HepG2 (cell line): Measurements from ENCODE around the gene GMPPA. TPM values are rescaled to one million over a fixed set of nuclear protein-coding genes. Genes with fewer than 3 reads are reported as not detected.
A peak's percentile ranks its signal among the peaks of the same experiment; 100 is the strongest.

Source experiments
- EEA1 ChIP-seq: sonication (generic); formaldehyde crosslinking; IDR thresholded peaks from 2 replicates; pipeline ENCODE4 v1.5.1; 2020; ENCODE audit warnings: mild to moderate bottlenecking, missing genetic modification reagents, borderline replicate concordance
- ELF1 ChIP-seq: sonication (generic); formaldehyde crosslinking; IDR thresholded peaks from 2 replicates; pipeline ENCODE4 v1.4.0; 2020; ENCODE audit warnings: missing genetic modification reagents
- FOXO1 ChIP-seq: sonication (generic); formaldehyde crosslinking; IDR thresholded peaks from 2 replicates; pipeline ENCODE4 v1.4.0; 2020; ENCODE audit warnings: missing genetic modification reagents
- JDP2 ChIP-seq: sonication (generic); formaldehyde crosslinking; IDR thresholded peaks from 2 replicates; pipeline ENCODE4 v1.8.1; 2022; ENCODE audit warnings: missing genetic modification reagents, borderline replicate concordance
- KDM5B ChIP-seq: sonication (generic); formaldehyde crosslinking; IDR thresholded peaks from 2 replicates; pipeline ENCODE4 v1.4.0; 2020; ENCODE audit warnings: missing genetic modification reagents, mild to moderate bottlenecking, borderline replicate concordance
- MBNL3 ChIP-seq: fragments of 250-450 bp; sonication (Bioruptor Pico); conservative IDR thresholded peaks from 2 replicates; pipeline ENCODE4 v1.8.0; 2022; ENCODE audit warnings: mild to moderate bottlenecking, inconsistent platforms
- MYC ChIP-seq: sonication (generic); formaldehyde crosslinking; IDR thresholded peaks from 2 replicates; pipeline ENCODE4 v1.9.0; 2021; ENCODE audit warnings: missing genetic modification reagents, borderline replicate concordance
- NCOR1 ChIP-seq: fragments of 200-600 bp; sonication (generic); IDR thresholded peaks from 2 replicates; pipeline ENCODE4 v1.7.0; 2017; ENCODE audit warnings: antibody characterized with exemption, low read length, borderline replicate concordance
- NRL ChIP-seq: sonication (generic); formaldehyde crosslinking; IDR thresholded peaks from 2 replicates; pipeline ENCODE4 v1.5.0; 2020; ENCODE audit warnings: missing genetic modification reagents, mild to moderate bottlenecking, moderate library complexity, borderline replicate concordance
- RERE ChIP-seq: IDR thresholded peaks from 2 replicates; pipeline ENCODE4 v1.6.1; 2016; ENCODE audit warnings: low read depth, missing genetic modification reagents, missing compliant biosample characterization
- RNF2 ChIP-seq: fragments of 450-650 bp; conservative IDR thresholded peaks from 2 replicates; pipeline ENCODE4 v1.6.1; 2016; ENCODE audit warnings: low read depth
- SMC3 ChIP-seq: IDR thresholded peaks from 2 replicates; pipeline ENCODE4 v1.6.1; 2011; ENCODE audit warnings: low read length, improper control_type of control experiment
- SOX5 ChIP-seq: IDR thresholded peaks from 2 replicates; pipeline ENCODE4 v1.6.1; 2016; ENCODE audit warnings: borderline replicate concordance
- THRA ChIP-seq: sonication (generic); formaldehyde crosslinking; IDR thresholded peaks from 2 replicates; pipeline ENCODE4 v1.4.0; 2020; ENCODE audit warnings: missing genetic modification reagents, borderline replicate concordance
- TMF1 ChIP-seq: sonication (generic); formaldehyde crosslinking; IDR thresholded peaks from 2 replicates; pipeline ENCODE4 v1.8.1; 2022; ENCODE audit warnings: low read depth, missing genetic modification reagents
- ZNF10 ChIP-seq: sonication (generic); formaldehyde crosslinking; IDR thresholded peaks from 2 replicates; pipeline ENCODE4 v1.4.0; 2020; ENCODE audit warnings: mild to moderate bottlenecking, low read depth, missing genetic modification reagents, borderline replicate concordance
- ZNF205 ChIP-seq: IDR thresholded peaks from 2 replicates; pipeline ENCODE4 v1.6.1; 2018; ENCODE audit warnings: missing biosample characterization, missing genetic modification reagents
- ZNF3 ChIP-seq: IDR thresholded peaks from 2 replicates; pipeline ENCODE4 v1.7.0; 2017; ENCODE audit warnings: inconsistent platforms
- ZNF354B ChIP-seq: sonication (generic); formaldehyde crosslinking; IDR thresholded peaks from 2 replicates; pipeline ENCODE4 v1.8.0; 2022; ENCODE audit warnings: mild to moderate bottlenecking, missing genetic modification reagents
- ZNF572 ChIP-seq: sonication (generic); formaldehyde crosslinking; IDR thresholded peaks from 2 replicates; pipeline ENCODE4 v1.5.1; 2020; ENCODE audit warnings: mild to moderate bottlenecking, missing genetic modification reagents
- ZNF768 ChIP-seq: sonication (generic); formaldehyde crosslinking; IDR thresholded peaks from 2 replicates; pipeline ENCODE4 v1.4.0; 2020; ENCODE audit warnings: missing genetic modification reagents
- polyA plus RNA-seq, 8 experiments: library from polyadenylated mRNA; depleted of rRNA in 3 of 8; stranded (reverse) in 7 of 8; unstranded in 1 of 8; fragments of >200 nt; fragmentation: Illumina TruSeq in 4 of 8; extraction: Trizol in 4 of 8; gene quantifications; 2 replicates each; pipeline versions ENCODE4 v1.2.1 to v1.2.3, GENCODE V29; 2011 to 2016; ENCODE audit warnings: low read depth in 4 of 8, missing spikeins in 1 of 8, mixed read lengths in 1 of 8; ENCODE audit not compliant: insufficient read depth in 1 of 8
- total RNA-seq, 5 experiments: library from RNA; depleted of rRNA; stranded (reverse); fragments of >200 nt; fragmentation: Illumina TruSeq; extraction: Trizol; gene quantifications; 2 replicates each; pipeline ENCODE4 v1.2.3, GENCODE V29; 2016; ENCODE audit warnings: low read depth in 1 of 5
- TF ChIP-seq, protein P1 (sequence below): sonication (generic); formaldehyde crosslinking; conservative IDR thresholded peaks from 2 replicates; pipeline ENCODE4 v1.5.0; 2020; ENCODE audit warnings: missing genetic modification reagents

GMPPA gene
- total and polyA plus RNA-seq, 2 of the 13 experiments (the other 11 are each of a cell fraction or from before 2014, with no cell fraction given): 81.1 to 106 TPM

DNA sequence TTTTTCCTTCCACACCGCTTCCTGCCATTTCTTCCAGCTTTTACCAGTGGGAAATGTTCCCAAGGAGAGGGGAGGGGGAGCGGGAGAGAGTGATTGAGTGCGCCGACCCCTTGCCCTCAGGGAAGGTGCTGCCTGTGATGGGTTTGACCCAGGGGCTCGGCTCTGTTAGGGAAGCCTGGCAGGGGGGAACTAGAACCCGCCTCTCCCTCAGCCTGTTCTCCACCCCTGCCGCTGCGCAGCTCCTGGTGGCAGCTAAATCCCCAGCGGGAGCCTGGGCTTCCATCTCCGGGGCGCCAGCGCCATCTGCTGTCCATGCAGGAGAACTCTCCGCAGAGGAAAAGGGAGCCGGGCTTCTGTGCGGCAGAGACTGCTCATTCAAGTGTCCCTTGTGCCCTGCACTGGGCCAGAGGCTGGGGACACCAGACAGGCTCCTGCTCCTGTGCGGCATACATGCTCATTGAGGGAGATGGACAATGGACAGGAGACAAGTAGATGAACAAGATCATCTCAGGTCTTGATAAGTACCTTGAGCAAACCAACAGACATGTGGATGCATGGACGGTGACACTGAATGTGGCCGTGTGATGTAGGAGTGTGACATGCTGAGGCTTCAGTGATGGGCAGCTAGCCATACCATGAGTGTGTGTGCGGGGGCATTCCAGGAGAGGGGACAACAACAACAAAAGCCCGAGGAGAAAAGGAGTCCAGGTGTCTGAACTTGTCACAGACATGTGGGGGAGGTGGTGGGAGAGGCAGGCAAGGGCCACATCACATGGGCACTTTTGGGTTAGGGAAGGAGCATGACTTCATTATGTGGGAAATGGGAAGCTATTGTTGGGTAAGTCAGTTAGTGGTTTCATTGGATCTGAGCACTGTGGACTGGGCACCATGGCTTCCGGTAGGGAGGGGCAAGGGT is 31.6 kb downstream of the GMPPA start (continued):
- TF ChIP-seq EEA1 (CRISPR knock-in tag) (peak; percentile 58; the same call in 1 of the 2 replicates), ZNF3 (CRISPR knock-in tag) (no peak), NCOR1 (no peak), MBNL3 (no peak), ZNF10 (CRISPR knock-in tag) (no peak), SMC3 (peak; percentile 84), ELF1 (CRISPR knock-in tag) (no peak), JDP2 (CRISPR knock-in tag) (no peak), ZNF354B (CRISPR knock-in tag) (no peak), KDM5B (peak; percentile 66; the same call in 1 of the 2 replicates), TMF1 (CRISPR knock-in tag) (no peak), ZNF768 (CRISPR knock-in tag) (peak; percentile 59; the same call in 1 of the 2 replicates), ZNF205 (no peak), ZNF572 (CRISPR knock-in tag) (peak; percentile 59; the same call in 1 of the 2 replicates), RNF2 (peak; percentile 46; the same call in 1 of the 2 replicates), NRL (CRISPR knock-in tag) (peak; percentile 15; the same call in 1 of the 2 replicates), SOX5 (CRISPR knock-in tag) (peak; percentile 35; the same call in 1 of the 2 replicates), RERE (CRISPR knock-in tag) (no peak), MYC (peak; percentile 54; the same call in 1 of the 2 replicates), THRA (CRISPR knock-in tag) (peak; percentile 60; the same call in 1 of the 2 replicates), FOXO1 (CRISPR knock-in tag) (no peak)
- TF ChIP-seq, protein P1, sequence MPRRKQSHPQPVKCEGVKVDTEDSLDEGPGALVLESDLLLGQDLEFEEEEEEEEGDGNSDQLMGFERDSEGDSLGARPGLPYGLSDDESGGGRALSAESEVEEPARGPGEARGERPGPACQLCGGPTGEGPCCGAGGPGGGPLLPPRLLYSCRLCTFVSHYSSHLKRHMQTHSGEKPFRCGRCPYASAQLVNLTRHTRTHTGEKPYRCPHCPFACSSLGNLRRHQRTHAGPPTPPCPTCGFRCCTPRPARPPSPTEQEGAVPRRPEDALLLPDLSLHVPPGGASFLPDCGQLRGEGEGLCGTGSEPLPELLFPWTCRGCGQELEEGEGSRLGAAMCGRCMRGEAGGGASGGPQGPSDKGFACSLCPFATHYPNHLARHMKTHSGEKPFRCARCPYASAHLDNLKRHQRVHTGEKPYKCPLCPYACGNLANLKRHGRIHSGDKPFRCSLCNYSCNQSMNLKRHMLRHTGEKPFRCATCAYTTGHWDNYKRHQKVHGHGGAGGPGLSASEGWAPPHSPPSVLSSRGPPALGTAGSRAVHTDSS (CRISPR knock-in tag): no peak
